Endodermal cell (in vitro differentiated cells): Measurements from ENCODE around the gene RHOA. TPM values are rescaled to one million over a fixed set of nuclear protein-coding genes. Genes with fewer than 3 reads are reported as not detected.
"Not testable (repeated sequence)": the region's sequence is repeated elsewhere in the genome, so short reads cannot be mapped to it uniquely, and the experiment has no call there.

ENCODE experiments used
- DNase-seq: peaks from one replicate; pipeline ENCODE4 v3.0.0-alpha.2; 2017
- H3K27ac ChIP-seq: 2 replicates; pipeline ENCODE4 v1.5.1; 2013; ENCODE audit warnings: mild to moderate bottlenecking, low read depth, low read length, moderate library complexity
- H3K27me3 ChIP-seq: 2 replicates; pipeline ENCODE4 v1.6.1; 2013; ENCODE audit warnings: mild to moderate bottlenecking, low read length, moderate library complexity; ENCODE audit not compliant: insufficient read depth, control insufficient read depth, poor library complexity, severe bottlenecking
- H3K36me3 ChIP-seq: 2 replicates; pipeline ENCODE4 v1.7.0; 2013; ENCODE audit warnings: mild to moderate bottlenecking, low read length, moderate library complexity; ENCODE audit not compliant: control insufficient read depth, insufficient read depth
- H3K4me1 ChIP-seq: one replicate; pipeline ENCODE4 v1.7.0; 2013; ENCODE audit warnings: low read length; ENCODE audit not compliant: control insufficient read depth, insufficient read depth
- H3K4me3 ChIP-seq: 2 replicates; pipeline ENCODE4 v1.5.1; 2013; ENCODE audit warnings: mild to moderate bottlenecking, low read length, moderate library complexity
- H3K9ac ChIP-seq: 2 replicates; pipeline ENCODE4 v1.6.1; 2013; ENCODE audit warnings: mild to moderate bottlenecking, low read length, moderate library complexity; ENCODE audit not compliant: poor library complexity, severe bottlenecking; ENCODE audit errors: extremely low read depth
- H3K9me3 ChIP-seq: 2 replicates; pipeline ENCODE4 v1.6.1; 2013; ENCODE audit warnings: mild to moderate bottlenecking, low read length, moderate library complexity; ENCODE audit not compliant: control insufficient read depth
- H3K27ac Mint-ChIP-seq: 2 replicates; pipeline ENCODE4 v1.8.0; 2020; ENCODE audit warnings: mixed read lengths
- H3K27me3 Mint-ChIP-seq: 2 replicates; pipeline ENCODE4 v1.8.0; 2021; ENCODE audit warnings: mild to moderate bottlenecking, mixed read lengths; ENCODE audit not compliant: insufficient read depth
- H3K36me3 Mint-ChIP-seq: 2 replicates; pipeline ENCODE4 v1.8.0; 2020; ENCODE audit warnings: low read depth, mixed read lengths
- H3K4me1 Mint-ChIP-seq: 2 replicates; pipeline ENCODE4 v1.8.0; 2020; ENCODE audit warnings: mixed read lengths
- H3K4me3 Mint-ChIP-seq: 2 replicates; pipeline ENCODE4 v1.8.0; 2020; ENCODE audit warnings: mild to moderate bottlenecking, moderate library complexity, mixed read lengths
- H3K9me3 Mint-ChIP-seq: 2 replicates; pipeline ENCODE4 v1.8.0; 2020; ENCODE audit warnings: mild to moderate bottlenecking, mixed read lengths
- WGBS, 2 experiments: methylation state at CpG; one replicate each; pipeline versions ENCODE4 v1.1.5 to v1.1.7; 2013; ENCODE audit warnings: missing lambda C conversion rate in 2 of 2, mixed read lengths in 1 of 2; ENCODE audit not compliant: insufficient coverage in 1 of 2, insufficient read length in 1 of 2; 5-methylcytosine and 5-hydroxymethylcytosine counted together
- total RNA-seq, 2 donors: library from RNA; stranded (reverse); fragmentation: NEBNext Ultra II Directional in 1 of 2; extraction: Animal tissue kit (Norgen Biotek cat#: 25700) in 1 of 2; gene quantifications; 2 replicates in 1 of 2; 3 replicates in 1 of 2; pipeline ENCODE4 v1.2.1, GENCODE V29; 2021
- TF ChIP-seq, protein P1 (sequence below): fragments of 200-600 bp; sonication (generic); conservative IDR thresholded peaks from 2 replicates; pipeline ENCODE4 v1.5.0; 2021; ENCODE audit warnings: antibody characterized with exemption, mild to moderate bottlenecking

Gene RHOA
- total RNA-seq, 2 donors from 2014 or later, result 359 to 371 TPM

DNA sequence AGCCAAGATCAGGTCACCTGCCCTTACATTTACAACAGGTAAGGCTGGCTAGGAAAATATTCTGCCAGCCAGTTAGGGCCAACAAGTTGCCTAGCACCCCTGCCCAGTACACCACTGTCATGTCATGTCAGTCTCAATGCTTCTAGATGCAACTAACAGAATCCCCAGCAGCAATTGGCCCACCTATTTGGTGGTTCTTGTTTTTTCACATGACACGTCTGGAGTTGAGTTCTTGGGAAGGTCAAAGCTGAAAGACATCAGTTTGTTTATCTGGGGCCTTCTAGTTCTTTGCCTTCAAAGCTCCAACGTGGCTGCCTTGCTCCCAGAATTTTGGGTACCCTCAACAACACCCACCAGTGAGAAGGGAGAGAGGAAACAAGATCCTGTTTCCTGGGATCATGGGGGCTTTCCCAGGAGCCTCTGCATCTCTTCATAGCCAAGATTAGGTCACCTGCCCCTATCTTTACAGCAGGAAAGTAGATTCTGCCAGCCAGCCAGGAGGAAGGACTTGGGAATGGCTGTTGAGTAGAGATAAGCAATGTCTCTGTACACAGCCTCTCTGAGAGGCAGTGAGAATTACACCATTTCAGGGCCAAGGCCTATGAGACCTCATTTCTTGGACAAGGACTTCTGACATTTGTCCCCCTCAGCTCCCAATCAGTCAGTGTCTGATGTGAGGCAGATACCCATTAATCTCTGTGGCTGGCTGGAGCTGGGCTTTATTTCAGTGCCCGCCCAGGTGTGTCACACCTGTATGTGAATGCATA, 62.2 kb downstream of the RHOA start:
- Histone ChIP-seq H3K36me3 (no peaks in the 10 kb centered on the region), H3K9ac (no peak overlapping the region), H3K9me3 (no peaks in the 10 kb centered on the region), H3K27me3 (no peaks in the 10 kb centered on the region), H3K27ac (no peak overlapping the region), H3K4me1 (peaks cover 5% of the 10 kb centered on the region), H3K4me3 (no peak overlapping the region)
- no peak overlapping the region for H3K4me3 Mint-ChIP-seq
- TF ChIP-seq, protein P1, sequence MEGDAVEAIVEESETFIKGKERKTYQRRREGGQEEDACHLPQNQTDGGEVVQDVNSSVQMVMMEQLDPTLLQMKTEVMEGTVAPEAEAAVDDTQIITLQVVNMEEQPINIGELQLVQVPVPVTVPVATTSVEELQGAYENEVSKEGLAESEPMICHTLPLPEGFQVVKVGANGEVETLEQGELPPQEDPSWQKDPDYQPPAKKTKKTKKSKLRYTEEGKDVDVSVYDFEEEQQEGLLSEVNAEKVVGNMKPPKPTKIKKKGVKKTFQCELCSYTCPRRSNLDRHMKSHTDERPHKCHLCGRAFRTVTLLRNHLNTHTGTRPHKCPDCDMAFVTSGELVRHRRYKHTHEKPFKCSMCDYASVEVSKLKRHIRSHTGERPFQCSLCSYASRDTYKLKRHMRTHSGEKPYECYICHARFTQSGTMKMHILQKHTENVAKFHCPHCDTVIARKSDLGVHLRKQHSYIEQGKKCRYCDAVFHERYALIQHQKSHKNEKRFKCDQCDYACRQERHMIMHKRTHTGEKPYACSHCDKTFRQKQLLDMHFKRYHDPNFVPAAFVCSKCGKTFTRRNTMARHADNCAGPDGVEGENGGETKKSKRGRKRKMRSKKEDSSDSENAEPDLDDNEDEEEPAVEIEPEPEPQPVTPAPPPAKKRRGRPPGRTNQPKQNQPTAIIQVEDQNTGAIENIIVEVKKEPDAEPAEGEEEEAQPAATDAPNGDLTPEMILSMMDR, result no peak
- H3K9me3 Mint-ChIP-seq, result peaks cover 5% of the 10 kb centered on the region
- peaks cover 3% of the 10 kb centered on the region for H3K36me3 Mint-ChIP-seq
- no peak for DNase-seq
- peaks cover 6% of the 10 kb centered on the region for H3K4me1 Mint-ChIP-seq
- 78 to 84% methylated on average over 2 to 3 of the region's 3 CpGs for WGBS, 2 experiments
- no peaks in the 10 kb centered on the region for H3K27me3 Mint-ChIP-seq
- no peak overlapping the region for H3K27ac Mint-ChIP-seq

DNA sequence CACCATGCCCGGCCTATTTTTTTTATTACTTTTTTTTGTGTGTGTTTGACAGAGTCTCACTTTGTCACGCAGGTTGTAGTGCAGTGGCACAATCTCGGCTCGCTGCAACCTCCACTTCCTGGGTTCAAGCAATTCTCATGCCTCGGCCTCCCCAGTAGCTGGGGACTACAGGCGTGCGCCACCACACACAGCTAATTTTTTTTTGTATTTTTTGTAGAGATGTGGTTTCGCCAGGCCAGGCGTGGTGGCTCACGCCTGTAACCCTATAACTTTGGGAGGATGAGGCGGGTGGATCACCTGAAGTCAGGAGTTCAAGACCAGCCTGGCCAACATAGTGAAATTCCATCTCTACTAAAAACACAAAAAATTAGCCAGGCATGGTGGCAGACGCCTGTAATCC, 63.4 kb downstream of the RHOA start:
- WGBS, 2 experiments, result 90% methylated on average over 4 to 12 of the region's 12 CpGs
- not testable (repeated sequence) for H3K9ac ChIP-seq, H3K4me1 Mint-ChIP-seq, H3K4me3 ChIP-seq, H3K4me1 ChIP-seq, H3K27me3 Mint-ChIP-seq, DNase-seq, H3K27me3 ChIP-seq, H3K27ac Mint-ChIP-seq, H3K9me3 ChIP-seq, H3K36me3 ChIP-seq, H3K9me3 Mint-ChIP-seq, H3K27ac ChIP-seq, H3K4me3 Mint-ChIP-seq, H3K36me3 Mint-ChIP-seq

DNA sequence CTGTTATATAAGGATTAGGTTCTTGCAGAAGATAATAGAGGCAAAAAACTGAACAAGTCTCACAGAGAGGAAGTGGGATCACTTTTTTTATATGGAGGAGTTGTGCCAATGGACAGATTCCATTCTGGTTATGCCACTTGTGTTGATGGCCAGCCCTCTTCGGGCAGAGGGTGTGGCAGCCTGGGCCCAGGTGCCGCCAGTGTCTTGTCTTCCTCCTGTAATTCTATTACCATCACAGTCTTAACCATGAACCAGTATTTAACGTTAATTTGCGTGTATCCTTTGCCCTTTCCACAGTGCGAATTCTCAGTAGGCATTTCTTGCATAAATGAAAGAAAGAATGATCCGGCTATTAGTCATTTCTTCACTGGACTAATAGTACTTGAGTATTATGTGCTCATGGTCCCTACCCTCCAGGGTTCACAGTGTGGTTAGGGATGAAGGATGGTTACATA, 65.0 kb downstream of the RHOA start:
- TF ChIP-seq, protein P1, result no peak
- Histone ChIP-seq H3K27me3 (no peaks in the 10 kb centered on the region), H3K36me3 (no peaks in the 10 kb centered on the region), H3K27ac (no peak overlapping the region), H3K4me3 (no peak overlapping the region), H3K9me3 (no peaks in the 10 kb centered on the region), H3K4me1 (peaks cover 5% of the 10 kb centered on the region), H3K9ac (no peak overlapping the region)
- Mint-ChIP-seq H3K36me3 (no peaks in the 10 kb centered on the region), H3K27ac (no peak overlapping the region), H3K9me3 (no peaks in the 10 kb centered on the region), H3K4me3 (no peak overlapping the region), H3K4me1 (peaks cover 3% of the 10 kb centered on the region), H3K27me3 (no peaks in the 10 kb centered on the region)
- DNase-seq, result no peak
- WGBS, 2 experiments, result 88 to 93% methylated on average over 6 of the region's 6 CpGs
